Measurements from ENCODE around the gene DNAJC1.

The DNAJC1 gene

DNA sequence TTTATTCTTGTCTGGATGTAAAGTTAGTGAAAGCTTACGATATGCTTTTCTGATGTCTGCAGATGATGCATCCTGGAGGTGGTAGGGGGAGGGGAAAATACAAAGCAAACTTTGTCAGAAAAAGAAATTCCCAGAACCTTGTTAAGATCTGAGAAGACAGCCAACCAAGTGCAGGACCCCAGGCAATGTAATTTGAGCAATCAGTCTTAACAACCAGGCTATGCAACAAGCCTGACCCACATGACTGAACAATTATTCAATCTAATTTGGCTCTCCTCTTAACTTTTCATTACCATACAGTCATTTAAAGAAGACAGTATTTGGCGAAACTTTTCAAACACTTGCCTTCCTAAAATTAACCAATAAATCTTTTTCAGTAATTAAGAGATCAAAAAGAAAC, 74.5 kb downstream of the DNAJC1 start:
- TF ChIP-seq, protein P1, sequence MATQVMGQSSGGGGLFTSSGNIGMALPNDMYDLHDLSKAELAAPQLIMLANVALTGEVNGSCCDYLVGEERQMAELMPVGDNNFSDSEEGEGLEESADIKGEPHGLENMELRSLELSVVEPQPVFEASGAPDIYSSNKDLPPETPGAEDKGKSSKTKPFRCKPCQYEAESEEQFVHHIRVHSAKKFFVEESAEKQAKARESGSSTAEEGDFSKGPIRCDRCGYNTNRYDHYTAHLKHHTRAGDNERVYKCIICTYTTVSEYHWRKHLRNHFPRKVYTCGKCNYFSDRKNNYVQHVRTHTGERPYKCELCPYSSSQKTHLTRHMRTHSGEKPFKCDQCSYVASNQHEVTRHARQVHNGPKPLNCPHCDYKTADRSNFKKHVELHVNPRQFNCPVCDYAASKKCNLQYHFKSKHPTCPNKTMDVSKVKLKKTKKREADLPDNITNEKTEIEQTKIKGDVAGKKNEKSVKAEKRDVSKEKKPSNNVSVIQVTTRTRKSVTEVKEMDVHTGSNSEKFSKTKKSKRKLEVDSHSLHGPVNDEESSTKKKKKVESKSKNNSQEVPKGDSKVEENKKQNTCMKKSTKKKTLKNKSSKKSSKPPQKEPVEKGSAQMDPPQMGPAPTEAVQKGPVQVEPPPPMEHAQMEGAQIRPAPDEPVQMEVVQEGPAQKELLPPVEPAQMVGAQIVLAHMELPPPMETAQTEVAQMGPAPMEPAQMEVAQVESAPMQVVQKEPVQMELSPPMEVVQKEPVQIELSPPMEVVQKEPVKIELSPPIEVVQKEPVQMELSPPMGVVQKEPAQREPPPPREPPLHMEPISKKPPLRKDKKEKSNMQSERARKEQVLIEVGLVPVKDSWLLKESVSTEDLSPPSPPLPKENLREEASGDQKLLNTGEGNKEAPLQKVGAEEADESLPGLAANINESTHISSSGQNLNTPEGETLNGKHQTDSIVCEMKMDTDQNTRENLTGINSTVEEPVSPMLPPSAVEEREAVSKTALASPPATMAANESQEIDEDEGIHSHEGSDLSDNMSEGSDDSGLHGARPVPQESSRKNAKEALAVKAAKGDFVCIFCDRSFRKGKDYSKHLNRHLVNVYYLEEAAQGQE (IDR thresholded peaks at IDR 0.05; ENCODE audit: low read depth) = no peak

DNA sequence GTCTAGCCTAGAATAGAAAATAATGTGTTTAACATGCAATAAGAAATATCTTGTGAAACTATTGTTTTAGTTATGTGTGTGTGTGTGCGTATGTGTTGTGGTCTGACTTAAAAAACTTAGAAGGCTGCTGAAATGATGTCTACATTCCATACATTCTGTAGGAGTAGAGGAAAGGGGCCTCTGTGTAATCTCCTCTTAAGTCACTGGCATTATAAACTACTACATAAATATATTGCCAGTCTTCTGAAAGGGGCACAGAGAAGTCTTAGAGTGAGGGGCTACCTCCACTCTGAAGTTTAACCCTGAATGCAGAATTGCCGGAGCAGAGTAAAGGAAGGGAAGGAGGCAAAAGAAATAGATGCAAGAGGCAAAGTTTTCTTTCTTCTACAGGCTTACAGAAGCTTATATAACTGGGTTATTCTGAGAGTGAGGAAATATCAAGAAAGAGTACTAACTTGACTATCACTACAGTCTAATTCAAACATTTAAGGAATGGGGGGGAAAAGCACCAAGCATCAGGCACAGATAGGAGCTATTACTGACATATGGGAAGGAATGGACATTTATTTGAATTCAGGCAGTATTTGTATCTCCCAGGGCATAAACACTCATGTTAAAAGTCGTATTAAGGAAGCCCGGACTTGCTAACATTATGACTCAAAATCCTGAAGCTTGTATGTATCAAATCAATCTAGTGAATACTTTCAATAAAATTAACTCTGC, 75.7 kb downstream of the DNAJC1 start:
- no peak for TF ChIP-seq RAD21 (IDR thresholded peaks at IDR 0.05; ENCODE audit: low read depth)
- TF ChIP-seq TEAD4 (IDR thresholded peaks at IDR 0.05) = 0 out of 2 replicates have a peak, but pooled peaks have one; percentile 8

DNA sequence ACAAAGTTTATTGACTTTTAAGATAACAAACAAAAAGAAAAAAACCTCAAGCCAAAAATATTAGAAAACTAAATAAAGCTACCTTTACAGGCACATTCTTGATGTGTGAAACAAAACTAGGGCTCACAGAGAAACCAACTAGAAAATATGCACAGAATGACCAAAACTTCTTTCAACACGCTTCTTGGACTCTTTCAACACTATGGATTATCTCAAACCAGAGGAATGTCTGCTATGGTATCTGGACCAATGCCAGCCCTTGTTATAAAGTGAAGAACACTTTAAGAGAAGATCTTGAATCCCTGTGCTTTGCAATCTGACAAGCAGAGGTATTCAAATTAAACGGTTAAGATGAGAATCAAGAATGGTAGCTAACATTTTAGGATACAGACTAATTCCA, 76.6 kb downstream of the DNAJC1 start:
- TF ChIP-seq TEAD4 (IDR thresholded peaks at IDR 0.05) (peak; percentile 85), CEBPB (IDR thresholded peaks at IDR 0.05) (peak; percentile 75), CREB1 (IDR thresholded peaks at IDR 0.05; ENCODE audit: low read depth) (no peak), TCF12 (IDR thresholded peaks at IDR 0.05; ENCODE audit: low read depth) (0 out of 2 replicates have a peak, but pooled peaks have one; percentile 27), ZBTB7A (IDR thresholded peaks at IDR 0.05; ENCODE audit: low read depth) (no peak), EP300 (IDR thresholded peaks at IDR 0.05; ENCODE audit: borderline replicate concordance) (peak; percentile 19; the same call in 1 of the 2 replicates), EGR1 (IDR thresholded peaks at IDR 0.05) (no peak), RAD21 (IDR thresholded peaks at IDR 0.05; ENCODE audit: low read depth) (no peak), NFIC (IDR thresholded peaks at IDR 0.05) (peak; percentile 86), FOXM1 (IDR thresholded peaks at IDR 0.05; ENCODE audit: borderline replicate concordance, low read depth) (no peak), TAF1 (IDR thresholded peaks at IDR 0.05; ENCODE audit: low read depth) (no peak)
- TF ChIP-seq, protein P2, sequence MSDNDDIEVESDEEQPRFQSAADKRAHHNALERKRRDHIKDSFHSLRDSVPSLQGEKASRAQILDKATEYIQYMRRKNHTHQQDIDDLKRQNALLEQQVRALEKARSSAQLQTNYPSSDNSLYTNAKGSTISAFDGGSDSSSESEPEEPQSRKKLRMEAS (IDR thresholded peaks at IDR 0.05) = no peak
- TF ChIP-seq, protein P1 (IDR thresholded peaks at IDR 0.05; ENCODE audit: low read depth) = no peak
- TF ChIP-seq, protein P3, sequence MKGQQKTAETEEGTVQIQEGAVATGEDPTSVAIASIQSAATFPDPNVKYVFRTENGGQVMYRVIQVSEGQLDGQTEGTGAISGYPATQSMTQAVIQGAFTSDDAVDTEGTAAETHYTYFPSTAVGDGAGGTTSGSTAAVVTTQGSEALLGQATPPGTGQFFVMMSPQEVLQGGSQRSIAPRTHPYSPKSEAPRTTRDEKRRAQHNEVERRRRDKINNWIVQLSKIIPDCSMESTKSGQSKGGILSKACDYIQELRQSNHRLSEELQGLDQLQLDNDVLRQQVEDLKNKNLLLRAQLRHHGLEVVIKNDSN (IDR thresholded peaks at IDR 0.05) = no peak

DNA sequence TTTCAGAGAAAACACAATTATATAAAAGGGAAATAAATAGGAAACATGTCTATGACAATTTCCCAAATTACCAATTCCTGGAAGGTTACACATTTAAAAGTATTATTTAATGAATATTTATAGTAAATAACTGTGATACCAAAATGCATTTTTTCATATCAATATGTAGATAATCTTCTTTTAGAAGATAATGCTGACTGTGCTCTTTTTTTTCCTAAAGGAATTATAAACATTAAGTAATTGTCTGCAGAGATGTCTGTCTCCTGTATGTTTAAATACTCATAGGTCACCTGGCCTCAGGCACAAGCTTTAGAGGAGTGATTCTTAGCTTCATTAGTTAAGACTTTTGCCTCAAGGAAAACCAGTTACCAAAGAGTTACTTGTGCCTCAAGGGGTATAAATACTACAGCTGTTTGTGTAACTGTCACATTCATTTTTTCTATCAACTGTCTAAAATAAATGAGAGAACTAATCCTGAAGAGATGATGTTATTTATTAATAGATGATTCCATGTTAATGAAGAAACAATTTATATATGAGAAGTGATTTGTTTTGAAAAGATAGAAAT, 77.1 kb downstream of the DNAJC1 start:
- no peak for TF ChIP-seq TCF12 (IDR thresholded peaks at IDR 0.05; ENCODE audit: low read depth)
- TF ChIP-seq TAF1 (IDR thresholded peaks at IDR 0.05; ENCODE audit: low read depth) = no peak
- TF ChIP-seq NFIC (IDR thresholded peaks at IDR 0.05) = no peak
- no peak for TF ChIP-seq EGR1 (IDR thresholded peaks at IDR 0.05)
- TF ChIP-seq, protein P2 (IDR thresholded peaks at IDR 0.05) = no peak
- TF ChIP-seq RAD21 (IDR thresholded peaks at IDR 0.05; ENCODE audit: low read depth) = no peak

DNA sequence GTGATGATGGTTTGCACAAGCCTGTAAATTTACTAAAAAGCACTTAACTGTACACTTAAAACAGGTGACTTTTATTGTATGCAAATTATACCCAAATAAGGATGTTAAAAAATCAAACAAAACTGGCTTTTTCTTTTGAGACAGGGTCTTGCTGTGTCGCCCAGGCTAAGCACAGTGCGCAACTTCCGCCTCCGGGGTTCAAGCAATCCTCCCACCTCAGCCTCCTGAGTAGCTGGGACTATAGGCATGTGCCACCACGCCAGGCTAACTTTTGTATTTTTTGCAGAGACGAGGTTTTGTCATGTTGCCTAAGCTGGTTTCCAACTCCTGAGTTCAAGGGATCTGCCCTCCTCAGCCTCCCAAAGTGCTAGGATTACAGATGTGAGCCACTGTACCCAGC, 77.7 kb downstream of the DNAJC1 start:
- no peak for TF ChIP-seq ZBTB7A (IDR thresholded peaks at IDR 0.05; ENCODE audit: low read depth)
- no peak for TF ChIP-seq YY1 (IDR thresholded peaks at IDR 0.05; ENCODE audit: low read depth)
- no peak for TF ChIP-seq FOXM1 (IDR thresholded peaks at IDR 0.05; ENCODE audit: borderline replicate concordance, low read depth)
- no peak for TF ChIP-seq CEBPB (IDR thresholded peaks at IDR 0.05)

DNA sequence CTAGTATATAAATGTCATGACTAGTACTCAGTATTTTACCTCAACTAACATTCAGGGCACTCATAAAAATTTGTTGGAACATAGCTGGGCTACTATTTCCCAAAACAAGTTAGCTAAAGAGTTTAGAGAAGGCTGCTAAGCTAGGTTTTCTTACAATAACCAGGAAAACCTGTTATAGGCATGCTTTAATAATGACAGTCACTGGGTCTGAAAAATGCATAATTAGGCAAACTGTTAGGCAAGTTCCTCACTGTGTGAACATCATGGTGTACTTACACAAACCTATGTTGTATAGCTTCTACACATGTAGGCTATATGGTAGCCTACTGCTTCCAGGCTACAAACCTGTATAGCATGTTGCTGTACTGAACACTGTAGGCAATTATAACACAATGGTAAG, 79.0 kb downstream of the DNAJC1 start:
- TF ChIP-seq TEAD4 (IDR thresholded peaks at IDR 0.05) (no peak), YY1 (IDR thresholded peaks at IDR 0.05; ENCODE audit: low read depth) (no peak), CREB1 (IDR thresholded peaks at IDR 0.05; ENCODE audit: low read depth) (no peak)
- TF ChIP-seq, protein P1 (IDR thresholded peaks at IDR 0.05; ENCODE audit: low read depth) = no peak

Data from Ishikawa (cell line).